DMS 273 treated with DMSO at 0.1 percent for 48 hours (cell line): ENCODE data around the gene CPPED1.

Experiments
- DNase-seq: peaks from one replicate; lab custom pipeline; 2025; lab: John Stamatoyannopoulos, UW

The CPPED1 gene

DNA sequence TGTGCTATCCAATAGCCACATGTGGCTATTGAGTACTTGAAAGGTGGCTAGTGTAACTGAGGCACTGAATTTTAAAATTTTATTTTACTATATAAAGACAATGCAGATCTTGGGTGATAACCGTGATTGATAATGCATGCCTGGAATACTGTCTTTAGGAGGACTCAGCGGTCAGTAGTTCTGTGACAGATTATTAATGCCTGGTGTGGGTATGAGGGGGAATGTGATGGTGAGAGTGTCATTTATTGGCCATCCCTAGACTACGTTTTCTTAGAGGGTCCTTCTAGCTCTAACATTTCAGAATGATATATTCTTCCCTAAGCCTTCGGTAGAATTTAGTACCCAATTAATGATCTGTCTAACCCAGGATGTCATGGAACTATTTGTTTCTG, 157.6 kb downstream of the CPPED1 start:
- no peak for DNase-seq

DNA sequence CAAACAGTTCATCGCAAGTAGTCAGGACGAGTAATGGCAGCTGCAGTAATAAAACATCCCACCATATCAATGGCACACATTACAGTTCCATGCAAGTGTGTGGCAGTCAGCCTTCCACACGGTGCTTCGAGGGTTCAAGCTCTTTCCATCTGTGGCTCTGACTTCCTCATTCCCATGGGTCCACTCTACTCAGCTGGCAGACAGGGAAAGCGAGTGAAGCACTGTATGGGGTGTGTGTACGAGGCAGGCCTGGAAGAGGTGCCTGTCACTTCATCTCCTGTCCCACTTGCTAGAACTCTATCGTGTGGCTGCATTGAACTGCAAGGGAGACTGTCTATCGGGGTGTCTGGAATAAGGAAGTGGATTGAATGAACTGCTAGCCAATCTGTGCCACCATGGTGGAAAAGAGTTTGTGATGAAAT, 160.6 kb downstream of the CPPED1 start:
- DNase-seq = no peak

DNA sequence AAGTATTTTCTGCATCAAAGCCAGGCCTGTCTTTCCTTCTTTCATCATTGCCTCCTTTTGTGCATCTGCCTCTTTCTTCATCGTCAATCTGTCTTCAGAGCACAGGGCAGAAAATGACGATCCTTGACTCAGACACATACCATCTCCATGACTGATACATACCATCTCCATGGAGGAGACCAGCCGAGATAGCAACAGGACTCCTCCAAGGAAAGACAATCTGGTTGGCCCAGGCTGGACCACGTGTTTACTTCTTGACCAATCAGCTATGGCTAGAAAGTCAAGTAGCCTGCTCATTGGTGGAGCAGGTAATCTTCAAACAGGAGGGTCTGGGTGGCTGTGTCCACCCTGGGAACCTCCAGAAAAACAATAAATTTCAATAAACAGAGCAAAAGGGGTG, 164.6 kb downstream of the CPPED1 start:
- DNase-seq = no peak

DNA sequence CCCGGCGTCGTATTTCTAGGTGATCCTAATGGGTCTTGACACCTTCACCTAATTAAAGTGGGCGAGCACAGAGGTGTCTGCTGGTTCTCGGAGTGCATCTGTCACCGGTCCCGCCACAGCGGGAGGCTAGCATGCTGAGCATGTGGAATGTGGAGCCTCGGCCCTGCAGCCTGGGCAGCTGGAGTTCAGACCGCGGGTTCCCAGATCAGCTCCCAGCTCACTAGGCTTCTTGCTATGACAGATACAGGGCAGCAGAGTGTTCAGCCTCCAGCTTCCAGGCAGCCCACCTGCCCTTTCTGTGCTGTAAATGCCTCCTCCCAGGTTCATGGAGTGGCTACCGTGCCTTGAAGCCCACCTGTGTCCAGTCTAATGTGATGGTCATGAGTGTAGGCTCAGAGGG, 166.7 kb downstream of the CPPED1 start:
- no peak for DNase-seq

DNA sequence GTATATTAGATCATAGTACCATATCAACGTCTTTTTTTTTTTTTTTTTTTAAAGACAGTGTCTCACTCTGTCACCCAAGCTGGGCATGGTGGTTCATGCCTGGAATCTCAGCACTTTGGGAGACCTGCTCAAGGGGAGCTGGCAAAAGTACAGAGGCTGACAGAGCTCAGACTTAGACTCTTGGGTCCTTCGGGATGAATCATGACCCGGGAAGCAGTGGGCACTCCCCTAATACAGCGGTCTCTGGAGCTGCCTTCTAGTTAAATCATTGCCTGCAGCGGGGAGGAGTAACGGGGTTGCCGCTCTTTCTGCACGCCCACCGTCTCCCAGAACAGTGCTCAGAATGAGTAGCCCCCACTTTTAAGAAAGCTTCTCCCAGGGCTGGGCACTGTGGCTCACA, 174.4 kb downstream of the CPPED1 start:
- no peak for DNase-seq

DNA sequence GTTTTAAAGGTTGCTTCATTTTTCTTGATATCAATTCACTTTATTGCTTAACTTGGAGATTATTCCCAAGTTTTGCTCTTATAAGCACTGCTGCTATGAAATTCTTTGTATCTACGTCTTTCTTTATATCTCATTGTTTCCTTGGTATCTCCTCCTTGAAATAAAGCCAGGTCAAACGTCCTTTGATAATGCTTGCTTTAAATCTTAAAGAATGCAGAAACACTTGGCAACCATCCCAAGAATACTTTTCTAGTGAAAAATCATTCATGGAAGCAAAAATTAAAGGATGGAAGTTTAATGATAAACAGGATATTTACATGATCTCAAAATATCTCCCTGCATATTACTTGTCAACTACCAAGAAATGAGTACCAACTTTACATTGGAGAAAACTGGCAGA, 175.2 kb downstream of the CPPED1 start:
- no peak for DNase-seq

DNA sequence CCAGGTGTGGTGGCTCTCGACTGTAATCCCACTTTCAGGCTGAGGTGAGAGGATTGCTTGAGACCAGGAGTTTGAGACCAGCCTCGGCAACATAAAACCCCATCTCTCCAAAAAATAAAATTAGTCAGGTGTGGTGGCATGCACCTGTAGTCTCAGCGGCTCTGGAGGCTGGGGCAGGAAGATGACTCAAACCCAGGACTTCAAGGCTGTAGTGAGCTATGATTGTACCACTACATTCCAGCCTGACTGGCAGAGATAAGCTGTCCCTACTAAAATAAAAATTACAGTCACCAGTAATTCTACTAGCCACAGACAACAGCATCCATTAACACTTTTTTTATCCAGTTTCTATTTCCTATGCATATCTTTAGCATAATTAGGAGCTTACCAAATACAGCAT, 176.3 kb downstream of the CPPED1 start:
- no peak for DNase-seq

DNA sequence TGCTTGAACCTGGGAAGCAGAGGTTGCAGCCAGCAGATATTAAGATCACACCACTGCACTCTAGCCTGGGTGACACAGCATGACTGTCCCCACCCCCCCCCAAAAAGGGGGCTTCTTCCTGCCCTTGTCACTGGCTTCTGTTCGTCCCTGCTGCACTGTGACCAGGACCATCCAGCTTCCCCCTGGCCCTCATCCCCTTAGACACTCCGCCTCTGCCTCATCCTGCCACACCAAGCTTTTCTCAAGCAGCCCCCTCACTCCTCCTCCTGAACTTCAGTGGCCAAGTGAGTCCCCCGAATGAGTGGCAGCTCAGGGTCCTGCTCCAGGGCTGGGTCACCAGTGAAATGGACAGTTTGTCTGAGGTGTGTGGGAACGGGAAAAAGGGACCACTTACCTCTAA, 177.3 kb downstream of the CPPED1 start:
- no peak for DNase-seq

DNA sequence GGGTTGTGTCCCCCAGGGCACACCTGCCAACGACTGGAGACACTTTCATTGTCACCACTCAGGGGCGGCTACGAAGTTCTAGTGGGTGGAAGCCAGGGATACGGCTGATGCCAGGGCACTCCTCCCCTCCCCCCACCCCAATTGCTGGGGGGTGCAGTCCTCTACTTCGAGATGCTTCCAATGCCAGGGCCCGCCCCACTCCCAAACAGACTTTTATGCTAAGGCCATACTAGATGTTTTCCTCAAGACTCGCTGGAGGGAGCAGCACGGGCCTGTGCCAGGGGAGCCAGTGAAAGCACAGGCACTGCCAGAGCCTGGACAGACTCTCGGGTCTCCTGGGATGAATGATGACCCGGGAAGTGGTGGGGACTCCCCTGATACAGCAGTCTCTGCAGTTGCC, 178.0 kb downstream of the CPPED1 start:
- no peak for DNase-seq

DNA sequence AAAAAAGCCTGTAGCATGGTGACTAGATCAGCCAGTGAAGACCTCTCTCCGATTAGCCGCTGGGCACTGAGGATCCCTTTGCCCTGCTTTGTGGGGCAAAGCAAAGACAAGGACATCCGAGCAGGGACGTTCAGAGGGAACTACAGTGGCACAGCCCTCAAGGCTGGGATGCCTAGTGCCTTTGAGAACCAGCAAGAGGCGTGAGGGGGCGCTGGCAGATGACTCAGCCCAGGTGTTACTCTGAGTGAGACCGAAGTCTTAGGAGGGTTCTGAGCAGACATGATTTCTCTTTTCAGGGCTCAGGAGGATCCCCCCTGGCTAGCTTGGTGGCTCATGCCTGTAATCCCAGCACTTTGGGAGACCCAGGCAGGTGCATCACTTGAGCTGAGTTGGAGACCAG, 178.6 kb downstream of the CPPED1 start:
- DNase-seq = no peak

DNA sequence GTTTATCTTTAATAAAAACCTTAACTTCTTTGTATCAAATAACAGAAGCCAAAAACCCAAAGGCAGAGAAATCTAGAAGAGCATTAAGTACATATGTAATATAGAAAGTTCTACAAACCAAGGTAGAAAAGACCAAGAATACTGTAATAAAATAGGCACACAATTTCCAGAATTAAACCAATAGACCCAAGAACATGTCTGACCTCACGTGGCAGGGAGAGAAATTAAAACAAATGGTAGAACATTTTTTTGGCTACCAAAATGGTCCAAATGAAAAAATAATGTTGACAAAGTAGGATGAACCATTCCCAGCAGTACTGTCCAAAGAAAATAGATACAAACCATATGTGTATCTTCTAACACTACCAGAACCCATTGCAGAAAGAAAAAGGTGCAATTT, 183.5 kb downstream of the CPPED1 start:
- DNase-seq = no peak

DNA sequence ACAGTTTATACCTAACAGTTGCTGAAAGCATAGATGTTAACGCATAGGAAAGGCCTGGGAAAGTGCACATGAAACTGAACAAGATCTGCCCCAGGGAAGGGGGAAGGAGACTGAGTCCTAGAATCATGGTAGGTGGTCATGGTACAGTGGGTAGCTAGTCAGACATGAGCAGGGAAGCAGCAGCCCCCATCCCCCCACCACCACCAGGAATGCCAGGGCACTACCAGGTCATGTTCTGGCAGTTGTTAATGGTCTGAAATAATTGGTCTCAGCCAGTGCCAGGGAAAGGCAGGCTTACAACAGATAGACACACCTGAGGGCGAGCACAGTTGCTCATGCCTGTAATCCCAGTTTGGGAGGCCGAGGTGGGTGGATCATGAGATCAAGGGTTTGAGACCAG, 185.2 kb downstream of the CPPED1 start:
- no peak for DNase-seq

DNA sequence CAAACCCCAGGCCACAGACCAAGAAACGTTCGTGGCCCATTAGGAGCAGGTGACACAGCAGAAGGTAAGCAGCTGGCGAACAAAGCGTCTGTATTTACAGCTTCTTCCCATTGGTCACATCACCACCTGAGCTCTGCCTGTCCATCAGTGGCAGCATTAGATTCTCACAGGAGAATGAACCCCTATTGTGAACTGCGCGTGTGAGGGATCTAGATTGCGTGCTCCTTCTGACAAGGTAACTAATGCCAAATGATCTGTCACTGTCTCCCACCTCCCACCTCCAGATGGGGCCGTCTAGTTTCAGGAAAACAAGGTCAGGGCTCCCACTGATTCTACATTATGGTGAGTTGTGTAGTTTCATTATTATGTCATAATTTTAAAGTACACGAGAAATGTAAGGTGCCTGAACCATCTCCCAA, 186.3 kb downstream of the CPPED1 start:
- no peak for DNase-seq

DNA sequence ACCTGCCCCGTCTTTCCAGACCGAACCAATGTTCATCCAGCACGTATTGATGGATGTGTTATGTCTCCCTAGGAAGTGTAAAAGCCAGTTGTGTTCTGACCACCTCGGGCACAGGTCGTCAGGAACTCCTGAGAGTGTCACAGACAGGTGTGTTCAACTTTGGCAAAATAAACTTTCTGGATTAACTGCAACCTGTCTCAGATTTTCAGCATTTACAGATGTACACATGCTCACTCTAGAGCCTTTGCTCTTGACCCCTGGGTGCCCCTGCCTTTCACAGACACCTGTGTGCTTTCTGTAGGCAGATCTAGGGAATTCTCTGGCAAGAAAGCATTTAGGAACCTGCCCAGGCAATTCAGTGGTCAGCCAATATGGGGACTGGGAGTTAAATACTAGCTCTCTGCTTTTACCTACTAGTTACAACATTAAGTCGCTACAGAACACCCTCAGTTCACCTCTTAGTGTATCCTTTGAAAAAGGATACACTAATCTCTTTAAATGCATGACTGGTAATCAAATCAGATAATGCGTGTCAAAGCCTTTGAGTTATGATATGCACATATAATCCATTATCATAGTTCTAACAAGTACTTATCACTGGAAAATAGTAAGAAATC, 188.9 kb downstream of the CPPED1 start:
- no peak for DNase-seq

DNA sequence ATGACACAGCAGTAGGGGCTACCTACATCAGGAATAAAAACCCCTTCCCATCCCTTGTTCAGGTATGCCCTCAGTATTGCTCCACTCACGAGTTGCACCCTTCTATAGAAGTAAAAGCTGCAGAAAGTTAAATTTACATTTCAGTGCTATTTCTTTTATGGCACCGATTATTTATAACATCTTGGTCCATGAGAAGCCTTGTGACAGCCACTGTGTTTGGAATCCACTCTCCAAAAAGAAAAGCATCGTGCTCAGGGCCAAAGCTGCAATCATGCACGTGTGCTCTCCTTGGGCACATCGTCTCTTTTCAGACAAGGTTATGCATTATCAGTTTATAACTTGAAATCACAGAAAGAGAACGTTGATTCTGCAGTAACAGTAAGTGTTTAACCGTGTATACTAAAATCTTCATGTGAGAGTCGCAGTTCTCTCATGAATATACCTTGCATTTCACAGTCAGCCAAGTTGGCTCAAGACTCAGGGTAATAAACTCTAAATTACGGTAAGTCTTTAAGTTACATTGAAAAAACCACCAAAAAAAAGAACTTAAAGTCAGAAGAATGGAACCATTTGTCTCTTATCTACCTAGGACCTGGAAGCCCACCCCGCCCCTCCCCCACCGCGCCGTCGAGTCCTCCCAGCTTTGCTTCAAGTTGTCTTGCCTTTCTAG, 189.6 kb downstream of the CPPED1 start:
- no peak for DNase-seq

DNA sequence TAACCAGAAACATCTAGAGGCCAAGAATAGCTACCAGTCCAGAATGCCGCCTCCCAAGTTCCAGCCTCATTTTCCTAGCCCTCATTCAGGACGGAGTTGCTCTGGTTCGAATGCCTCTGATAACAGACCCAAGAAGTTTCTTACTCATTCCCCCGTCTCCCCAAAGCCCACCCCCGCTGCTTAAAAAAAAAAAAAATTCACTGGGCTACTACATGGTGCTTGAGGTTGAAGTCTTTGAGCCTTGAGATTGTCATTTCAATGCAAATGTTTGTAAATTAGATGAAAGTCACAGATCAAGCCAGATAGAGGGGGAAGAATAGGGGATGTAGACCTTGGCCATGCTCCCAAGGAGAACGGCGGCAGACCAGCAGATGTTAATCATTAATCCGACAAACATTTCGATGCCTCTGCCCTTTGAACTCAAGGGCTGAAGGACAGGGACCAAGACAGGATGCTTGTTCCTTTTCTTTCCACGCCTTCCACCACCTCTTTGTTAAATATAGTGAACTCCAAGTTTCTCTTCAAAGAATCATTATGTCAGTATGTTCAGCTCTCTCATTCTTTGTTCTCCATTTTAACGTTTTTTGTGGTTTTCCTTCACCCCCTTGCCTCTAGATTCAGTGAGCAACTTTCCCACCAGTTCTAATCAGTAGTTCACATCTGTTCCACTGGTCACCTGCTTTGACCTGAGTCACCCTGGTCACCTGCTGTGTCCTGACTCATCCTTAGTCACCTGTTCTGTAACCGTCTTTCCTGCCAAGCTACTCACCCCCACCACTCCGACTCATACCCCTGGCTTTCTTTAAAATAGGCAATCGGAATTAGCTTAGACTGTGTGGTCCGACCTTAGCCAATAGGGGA, 190.3 kb downstream of the CPPED1 start:
- no peak for DNase-seq

DNA sequence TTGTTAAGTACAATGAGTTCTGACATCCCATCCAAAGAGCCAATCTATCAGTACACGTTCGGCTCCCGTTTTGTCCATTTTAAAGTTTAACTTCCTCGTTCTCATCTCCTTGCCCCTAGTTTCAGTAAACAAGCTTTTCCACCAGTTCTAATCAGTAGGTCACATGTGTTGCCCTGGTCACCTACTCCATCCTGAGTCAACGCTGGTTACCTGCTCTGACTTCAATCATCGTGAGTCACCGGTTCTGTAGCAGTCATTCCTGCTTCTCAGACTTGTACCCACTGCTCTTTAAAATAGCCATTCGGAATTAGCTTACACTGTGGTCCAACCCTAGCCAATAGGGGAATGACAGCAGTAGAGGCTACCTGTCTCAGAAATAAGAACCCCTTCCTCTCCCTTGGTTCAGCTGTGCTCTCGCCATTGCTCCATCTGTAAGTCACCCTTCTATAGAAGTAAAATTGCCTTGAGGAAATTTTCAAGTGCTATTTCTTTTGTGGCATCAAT, 191.0 kb downstream of the CPPED1 start:
- no peak for DNase-seq

DNA sequence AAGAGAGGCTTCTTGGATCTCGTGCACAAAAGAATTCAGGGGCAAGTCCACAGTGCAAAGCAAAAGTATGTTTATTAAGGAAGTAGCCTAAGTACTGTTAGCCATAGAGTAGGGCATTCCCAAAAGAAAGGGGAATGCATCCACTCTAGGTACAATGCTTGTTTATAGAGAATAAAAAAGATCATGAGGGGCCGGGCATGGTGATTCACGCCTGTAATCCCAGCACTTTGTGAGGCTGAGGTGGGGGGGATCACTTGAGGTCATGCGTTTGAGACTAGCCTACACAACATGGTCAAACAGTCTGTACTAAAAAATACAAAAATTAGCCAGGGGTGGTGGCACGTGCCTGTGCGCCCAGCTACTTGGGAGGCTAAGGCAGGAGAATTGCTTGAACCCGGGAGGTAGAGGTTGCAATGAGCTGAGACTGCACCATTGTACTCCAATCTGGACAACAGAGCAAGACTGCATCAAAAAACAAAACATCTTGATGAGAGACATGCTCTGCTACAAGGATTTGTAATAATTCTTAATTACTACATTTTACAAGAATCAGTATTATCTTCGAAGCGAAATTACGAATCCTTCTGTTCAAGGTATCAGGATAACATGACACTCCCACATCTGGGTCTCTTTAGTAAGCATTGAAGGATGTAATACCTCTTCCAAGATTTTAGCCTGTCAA, 191.6 kb downstream of the CPPED1 start:
- no peak for DNase-seq

DNA sequence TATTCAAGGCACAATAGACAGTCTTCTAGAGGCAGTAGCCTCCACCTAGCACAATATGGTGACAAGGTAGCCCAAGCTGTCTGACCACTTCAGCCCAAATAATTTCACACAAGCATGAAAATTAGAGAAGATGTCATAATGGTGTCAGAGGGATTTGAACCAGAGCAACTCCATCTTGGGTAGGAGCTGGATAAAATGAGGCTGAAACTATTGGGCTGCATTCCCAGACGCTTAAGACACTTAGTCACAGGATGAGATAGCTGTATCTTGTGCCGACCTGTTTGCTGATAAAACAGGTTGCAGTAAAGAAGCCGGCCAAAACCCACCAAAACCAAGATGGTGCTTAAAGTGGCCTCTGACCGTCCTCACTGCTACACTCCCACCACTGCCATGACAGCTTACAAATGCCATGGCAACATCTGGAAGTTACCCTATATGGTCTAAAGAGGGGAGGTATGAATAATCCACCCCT, 192.6 kb downstream of the CPPED1 start:
- no peak for DNase-seq

DNA sequence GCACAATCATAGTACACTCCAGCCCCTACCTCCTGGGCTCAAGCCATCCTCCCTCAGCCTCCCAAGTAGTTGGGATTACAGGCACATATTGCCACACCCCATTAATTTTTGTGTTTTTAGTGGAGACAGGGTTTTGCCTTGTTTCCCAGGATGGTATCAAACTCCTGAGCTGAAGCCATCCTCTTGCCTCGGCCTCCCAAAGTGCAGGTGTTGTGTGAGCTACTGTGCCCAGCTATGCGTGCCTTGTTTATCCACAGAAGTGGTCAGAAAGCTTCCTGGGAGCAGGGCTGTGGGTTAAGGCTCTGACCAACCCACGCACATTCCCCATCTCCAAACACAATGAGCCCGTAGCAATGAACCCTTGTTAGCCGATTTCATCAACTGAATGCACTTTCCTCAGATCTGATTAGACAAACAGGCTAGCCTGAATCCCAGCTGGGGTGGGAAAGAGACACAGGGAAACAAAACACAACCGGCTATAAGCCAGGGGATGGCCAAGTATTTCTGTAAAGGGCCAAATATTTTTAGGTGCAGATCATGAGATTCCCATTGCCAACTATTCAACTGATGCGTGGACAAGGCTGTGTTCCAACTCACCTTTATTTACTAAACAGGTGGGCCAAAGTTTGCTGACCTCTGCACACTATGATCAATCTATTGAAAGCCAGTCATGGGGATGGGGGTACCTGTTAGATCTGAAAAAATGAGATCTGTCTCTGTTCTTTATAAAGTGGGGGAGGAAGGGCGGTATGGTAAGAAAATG, 193.6 kb downstream of the CPPED1 start:
- DNase-seq = no peak
